SK-N-MC (cell line): ENCODE results near the gene BICD2.
"Not testable (repeated sequence)": the region's sequence is repeated elsewhere in the genome, so short reads cannot be mapped to it uniquely, and the experiment has no call there.

Source experiments
- DNase-seq: peaks from one replicate; pipeline ENCODE4 v3.0.0-alpha.2; 2011; ENCODE audit warnings: low read depth, low spot score
- H3K27ac ChIP-seq: fragments of 200-600 bp; sonication (generic); 2 replicates; pipeline ENCODE4 v1.5.1; 2016; ENCODE audit warnings: mixed run types
- H3K36me3 ChIP-seq: fragments of 200-600 bp; sonication (generic); 2 replicates; pipeline ENCODE4 v1.6.1; 2017; ENCODE audit warnings: antibody characterized with exemption, low read length, mixed read lengths; ENCODE audit not compliant: insufficient read depth
- H3K4me3 ChIP-seq: fragments of 200-600 bp; sonication (generic); 2 replicates; pipeline ENCODE4 v1.5.1; 2016
- H3K9ac ChIP-seq: fragments of 200-600 bp; sonication (generic); 2 replicates; pipeline ENCODE4 v1.8.0; 2017; ENCODE audit warnings: mixed run types, mixed read lengths; ENCODE audit not compliant: insufficient read length
- H3K9me3 ChIP-seq: fragments of 200-600 bp; sonication (generic); 2 replicates; pipeline ENCODE4 v1.6.1; 2017; ENCODE audit warnings: low read depth, mild to moderate bottlenecking, antibody characterized with exemption, low read length, moderate library complexity, mixed read lengths
- EZH2 ChIP-seq: fragments of 200-600 bp; sonication (generic); IDR thresholded peaks from one replicate; pipeline ENCODE4 v1.6.1; 2017; ENCODE audit warnings: antibody characterized with exemption
- FOXP2 ChIP-seq: optimal IDR thresholded peaks from 2 replicates; pipeline ENCODE3; 2011; ENCODE audit warnings: mild to moderate bottlenecking, moderate library complexity; ENCODE audit not compliant: insufficient read depth; ENCODE audit errors: extremely low read length, control extremely low read depth
- POLR2AphosphoS5 ChIP-seq: IDR thresholded peaks from 2 replicates; pipeline ENCODE4 v1.6.1; 2012; ENCODE audit warnings: mild to moderate bottlenecking, low read depth, low read length, borderline replicate concordance

BICD2 gene

DNA sequence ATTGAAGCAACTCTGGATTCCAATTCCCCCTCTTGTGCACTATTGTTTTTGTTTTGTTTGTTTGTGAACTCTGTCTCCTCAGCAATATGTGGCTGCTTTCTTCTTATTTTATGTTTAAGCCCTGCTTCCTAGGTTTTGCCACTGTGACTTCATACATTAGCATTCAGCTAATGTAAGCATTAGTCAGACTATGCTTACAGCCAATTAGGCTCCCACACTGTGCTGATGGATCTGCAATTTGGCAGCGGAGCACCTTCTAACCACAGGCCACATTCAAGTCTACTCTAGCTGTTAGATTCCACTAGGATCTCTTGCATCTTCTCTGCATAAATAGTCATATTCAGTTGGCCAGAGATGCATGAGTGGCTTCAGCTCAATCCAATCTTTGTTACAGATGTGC lies 9.6 kb upstream of the BICD2 start:
- TF ChIP-seq POLR2AphosphoS5 (no peak), FOXP2 (no peak), EZH2 (no peak)
- no peaks in the 10 kb centered on the region for H3K9me3 ChIP-seq
- no peak overlapping the region for H3K9ac ChIP-seq
- H3K27ac ChIP-seq: no peak overlapping the region
- no peak for DNase-seq
- no peak overlapping the region for H3K4me3 ChIP-seq
- no peaks in the 10 kb centered on the region for H3K36me3 ChIP-seq

DNA sequence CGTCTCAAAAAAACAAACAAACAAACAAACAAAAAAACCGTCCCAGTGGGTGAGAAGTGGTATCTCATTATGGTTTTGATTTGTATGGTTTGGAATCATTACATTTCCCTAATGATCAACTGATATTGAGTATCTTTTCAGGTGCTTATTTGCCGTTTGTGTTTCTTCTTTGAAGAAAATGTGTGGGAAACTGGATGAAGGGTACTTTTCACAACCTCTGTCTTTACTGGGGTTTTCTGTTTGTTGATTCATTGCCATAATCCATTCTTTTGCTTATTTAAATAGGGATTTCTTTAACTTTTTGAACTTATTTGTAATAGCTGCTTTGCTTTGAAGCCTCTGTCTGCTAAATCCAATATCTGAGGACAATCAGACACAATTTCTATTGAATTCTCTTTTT lies 9.2 kb upstream of the BICD2 start:
- Histone ChIP-seq H3K4me3 (no peak overlapping the region), H3K9me3 (no peaks in the 10 kb centered on the region), H3K27ac (no peak overlapping the region), H3K9ac (no peak overlapping the region), H3K36me3 (no peaks in the 10 kb centered on the region)
- TF ChIP-seq EZH2 (no peak), POLR2AphosphoS5 (no peak), FOXP2 (no peak)
- DNase-seq: no peak

GRCh38 chr9:92771309-92771708 lies 6.7 kb upstream of the BICD2 start:
- TF ChIP-seq POLR2AphosphoS5: no peak
- no peak for TF ChIP-seq FOXP2
- no peak for TF ChIP-seq EZH2
- Histone ChIP-seq H3K27ac (no peak overlapping the region), H3K4me3 (no peak overlapping the region), H3K9ac (no peak overlapping the region), H3K36me3 (no peaks in the 10 kb centered on the region), H3K9me3 (no peaks in the 10 kb centered on the region)
- no peak for DNase-seq

- TF ChIP-seq EZH2 (no peak), POLR2AphosphoS5 (no peak), FOXP2 (no peak)
- DNase-seq: no peak
- Histone ChIP-seq H3K36me3 (no peaks in the 10 kb centered on the region), H3K27ac (no peak overlapping the region), H3K9me3 (no peaks in the 10 kb centered on the region), H3K4me3 (no peak overlapping the region), H3K9ac (no peak overlapping the region)
These were observed 5.8 kb upstream of the BICD2 start for GRCh38 chr9:92770360-92770995.

GRCh38 chr9:92769990-92770359 lies 5.3 kb upstream of the BICD2 start:
- Histone ChIP-seq H3K27ac (no peak overlapping the region), H3K4me3 (no peak overlapping the region), H3K36me3 (no peaks in the 10 kb centered on the region), H3K9me3 (no peaks in the 10 kb centered on the region), H3K9ac (no peak overlapping the region)
- DNase-seq: no peak
- TF ChIP-seq FOXP2 (no peak), EZH2 (no peak), POLR2AphosphoS5 (no peak)

GRCh38 chr9:92769286-92769685 lies 4.7 kb upstream of the BICD2 start:
- no peak for TF ChIP-seq EZH2
- no peak for TF ChIP-seq POLR2AphosphoS5
- no peak for TF ChIP-seq FOXP2
- no peak overlapping the region for H3K27ac ChIP-seq
- DNase-seq: no peak
- H3K4me3 ChIP-seq: no peak overlapping the region
- no peaks in the 10 kb centered on the region for H3K36me3 ChIP-seq
- no peak overlapping the region for H3K9ac ChIP-seq
- no peaks in the 10 kb centered on the region for H3K9me3 ChIP-seq

DNA sequence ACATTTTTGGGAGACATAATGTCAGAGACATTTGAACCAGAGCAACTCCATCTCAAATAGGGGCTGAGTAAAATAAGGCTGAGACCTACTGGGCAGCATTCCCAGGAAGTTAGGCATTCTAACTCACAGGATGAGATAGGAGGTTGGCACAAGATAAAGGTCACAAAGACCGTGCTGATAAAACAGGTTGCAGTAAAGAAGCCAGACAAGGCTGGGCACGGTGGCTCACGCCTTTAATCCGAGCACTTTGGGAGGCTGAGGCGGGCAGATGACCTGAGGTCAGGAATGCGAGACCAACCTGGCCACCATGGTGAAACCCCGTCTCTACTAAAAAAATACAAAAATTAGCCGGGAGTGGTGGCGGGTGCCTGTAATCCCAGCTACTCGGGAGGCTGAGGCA lies 4.2 kb upstream of the BICD2 start:
- not testable (repeated sequence) for H3K36me3 ChIP-seq, H3K9me3 ChIP-seq, H3K4me3 ChIP-seq, H3K9ac ChIP-seq, H3K27ac ChIP-seq, DNase-seq

DNA sequence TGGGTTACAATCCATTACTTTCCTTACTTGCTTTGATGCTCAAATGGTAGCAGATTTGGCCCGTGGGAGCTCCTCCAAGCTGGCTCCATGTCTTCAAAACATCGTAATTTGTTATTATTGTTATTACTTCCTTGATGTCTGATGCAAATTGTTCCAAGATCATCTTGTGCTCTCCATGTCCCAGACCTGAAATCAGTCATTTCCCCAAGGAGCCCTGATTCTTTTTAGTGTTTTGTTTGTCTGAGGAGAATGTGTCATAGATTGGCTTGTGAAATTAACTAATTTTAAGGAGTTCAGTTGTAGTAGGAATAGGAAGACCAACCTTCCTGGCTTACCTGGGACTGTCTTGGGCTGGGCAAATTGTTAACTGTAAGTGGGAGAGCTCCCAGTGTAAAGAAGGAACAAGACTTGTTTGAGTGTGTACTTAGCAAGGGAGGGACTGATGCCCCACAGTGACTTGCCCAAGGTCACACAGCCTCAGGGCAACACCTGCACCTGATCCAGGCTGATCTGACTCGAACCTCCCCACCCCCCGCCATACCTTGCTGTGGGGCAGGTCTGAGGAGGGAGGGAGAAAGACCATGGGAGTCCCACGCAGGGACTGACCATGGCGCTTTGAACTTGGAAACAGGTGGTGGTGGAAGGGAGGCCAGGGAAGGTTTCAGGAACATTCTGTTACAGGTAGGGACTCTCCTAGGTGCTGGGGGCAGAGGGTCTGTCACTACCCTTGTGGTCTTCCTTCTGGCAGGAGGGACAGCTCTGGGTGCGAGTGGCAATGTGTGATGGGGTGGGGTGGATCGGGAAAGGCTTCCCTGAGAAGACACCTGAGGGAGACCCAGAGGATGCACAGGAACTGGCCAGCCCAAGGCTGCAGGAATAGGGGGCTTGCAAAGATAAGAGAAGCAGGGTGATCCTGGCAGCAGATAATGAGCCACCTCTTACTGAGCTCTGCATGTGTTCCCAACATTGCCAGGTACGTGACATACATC lies 2.7 kb upstream of the BICD2 start:
- Histone ChIP-seq H3K4me3 (no peak overlapping the region), H3K36me3 (no peaks in the 10 kb centered on the region), H3K27ac (no peak overlapping the region), H3K9me3 (no peaks in the 10 kb centered on the region), H3K9ac (no peak overlapping the region)
- DNase-seq: no peak
- no peak for TF ChIP-seq EZH2
- no peak for TF ChIP-seq POLR2AphosphoS5
- TF ChIP-seq FOXP2: no peak
